AG04449 (cell line): Measurements from ENCODE around the gene NF2.

Source experiments
- CTCF ChIA-PET: fragments of 350-600 bp; formaldehyde crosslinking; extraction: SDS; loops from one replicate; lab custom pipeline; 2021; ENCODE audit warnings: antibody characterized with exemption; lab: Yijun Ruan, JAX
- POLR2A ChIA-PET: fragments of 400-600, 350-600 bp; formaldehyde crosslinking; extraction: SDS; loops from one replicate; lab custom pipeline; 2020; ENCODE audit warnings: antibody characterized with exemption, inconsistent platforms; lab: Yijun Ruan, JAX
- DNase-seq: peaks from one replicate; pipeline ENCODE4 v3.0.0-alpha.2; 2010; ENCODE audit warnings: low read depth, low spot score
- H3K4me3 ChIP-seq: 2 replicates; pipeline ENCODE4 v1.5.1; 2011; ENCODE audit warnings: low read depth, mild to moderate bottlenecking, control low read depth, low read length
- CTCF ChIP-seq: IDR thresholded peaks from one replicate; pipeline ENCODE4 v1.5.1; 2011; ENCODE audit warnings: mild to moderate bottlenecking, moderate library complexity, low read length, control low read depth, inconsistent platforms; ENCODE audit not compliant: insufficient read depth; ENCODE audit errors: missing control alignments

The NF2 gene

GRCh38 chr22:29689206-29689879 is 85.9 kb downstream of the NF2 start:
- ChIA-PET POLR2A (no interaction called here), CTCF (interaction anchor here (0.7 to 10.3 kb wide), 28 partner anchors 9 to 566 kb away, joined by 3 to 65 read pairs (median 5); no protein-coding TSS in a partner anchor)
- no peak overlapping the region for H3K4me3 ChIP-seq
- DNase-seq = no peak
- no peak for TF ChIP-seq CTCF

GRCh38 chr22:29689880-29690213 is 86.4 kb downstream of the NF2 start:
- DNase-seq = no peak
- peak; percentile 85 for TF ChIP-seq CTCF
- H3K4me3 ChIP-seq = no peak overlapping the region
- POLR2A ChIA-PET = no interaction called here
- CTCF ChIA-PET = interaction anchor here (0.7 to 10.3 kb wide), 29 partner anchors 9 to 566 kb away, joined by 3 to 65 read pairs (median 5); no protein-coding TSS in a partner anchor

- TF ChIP-seq CTCF = no peak
- no peak overlapping the region for H3K4me3 ChIP-seq
- CTCF ChIA-PET = interaction anchor here (0.7 to 10.3 kb wide), 25 partner anchors 9 to 565 kb away, joined by 3 to 65 read pairs (median 5); no protein-coding TSS in a partner anchor
- POLR2A ChIA-PET = no interaction called here
- no peak for DNase-seq
Measured at GRCh38 chr22:29690476-29690875, 87.0 kb downstream of the NF2 start.

- no peak for TF ChIP-seq CTCF
- no peak for DNase-seq
- no peak overlapping the region for H3K4me3 ChIP-seq
- POLR2A ChIA-PET = no interaction called here
- CTCF ChIA-PET = interaction anchor here (1.1 to 10.3 kb wide), 9 partner anchors 12 to 563 kb away, joined by 3 to 65 read pairs (median 5); no protein-coding TSS in a partner anchor
Measured at GRCh38 chr22:29691636-29692326, 88.3 kb downstream of the NF2 start.

- ChIA-PET CTCF (interaction anchor here (1.2 to 10.3 kb wide), 4 partner anchors 313 to 397 kb away, joined by 4 to 65 read pairs (median 5); no protein-coding TSS in a partner anchor), POLR2A (no interaction called here)
- no peak overlapping the region for H3K4me3 ChIP-seq
- TF ChIP-seq CTCF = no peak
- no peak for DNase-seq
Measured at GRCh38 chr22:29692327-29692640, 88.9 kb downstream of the NF2 start.

GRCh38 chr22:29693161-29693560 is 89.7 kb downstream of the NF2 start:
- ChIA-PET POLR2A (interaction anchor here (0.6 kb wide), 1 partner anchor 12 kb away, joined by 3 read pairs; no protein-coding TSS in a partner anchor), CTCF (interaction anchor here (0.6 to 10.3 kb wide), 4 partner anchors 57 to 396 kb away, joined by 3 to 65 read pairs (median 3); no protein-coding TSS in a partner anchor)
- TF ChIP-seq CTCF = no peak

More at GRCh38 chr22:29693161-29693560, 89.7 kb downstream of the NF2 start:
- no peak for DNase-seq
- no peak overlapping the region for H3K4me3 ChIP-seq
